ENCODE data around the gene STXBP6. TPM values are rescaled to one million over a fixed set of nuclear protein-coding genes. Genes with fewer than 3 reads are reported as not detected.

Gene STXBP6
- total RNA-seq, 1 experiment from 2014 or later: 6.4 TPM

DNA sequence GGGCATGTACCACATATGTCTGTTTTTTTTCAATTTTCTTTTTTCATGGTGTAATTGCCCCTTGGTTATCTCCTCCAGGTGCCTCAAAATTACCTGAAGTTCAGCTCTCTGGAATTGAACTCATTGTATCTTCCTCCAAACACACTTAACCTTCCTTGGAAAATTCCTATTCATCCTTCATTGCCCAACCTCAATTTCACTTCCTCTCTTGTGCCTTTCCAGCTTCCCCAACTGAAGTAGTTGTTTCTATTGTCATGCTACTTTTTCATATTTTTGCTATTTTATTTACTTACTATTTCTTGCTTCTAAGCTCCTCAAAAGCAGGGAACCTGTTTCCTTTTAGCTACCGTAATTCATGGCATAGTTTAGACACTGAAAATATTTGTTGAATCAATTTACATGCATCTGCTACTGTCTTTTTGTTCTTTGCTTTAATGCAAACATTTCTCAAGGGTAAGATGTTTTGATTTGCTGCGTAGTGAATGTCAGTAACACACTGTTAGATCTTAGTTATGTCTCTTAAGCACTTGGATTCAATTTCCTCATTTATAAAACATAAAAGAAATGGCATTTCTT lies 37.0 kb upstream of the STXBP6 start:
- intact Hi-C loops (cut with micrococcal nuclease; ENCODE audit: unreplicated experiment): no loop called here
- no peaks in the 10 kb centered on the region for H3K27me3 Mint-ChIP-seq (ENCODE audit: unreplicated experiment)

DNA sequence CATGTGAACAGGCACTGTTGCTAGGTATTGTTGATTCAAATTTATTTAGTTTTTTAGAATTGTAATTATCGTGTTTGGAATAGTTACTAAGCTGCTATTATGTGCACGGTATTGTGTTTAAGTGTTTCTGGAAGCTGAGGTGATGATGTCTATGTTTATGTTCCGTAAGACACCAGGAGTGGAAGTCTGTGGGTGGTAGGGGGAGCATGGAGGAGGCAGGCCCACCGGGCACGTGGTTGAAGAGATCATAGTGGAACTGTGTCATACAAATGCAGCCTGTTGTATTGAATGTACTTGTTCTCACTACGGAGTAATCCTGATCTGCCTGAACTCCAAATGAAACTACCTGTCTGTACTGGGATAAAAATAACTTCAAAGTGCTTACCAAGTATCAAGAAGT lies 36.1 kb upstream of the STXBP6 start:
- Mint-ChIP-seq H3K27ac (ENCODE audit: unreplicated experiment) (no peak overlapping the region), H3K9me3 (ENCODE audit: low read depth, unreplicated experiment) (no peaks in the 10 kb centered on the region), H3K36me3 (ENCODE audit: insufficient read depth, unreplicated experiment) (no peaks in the 10 kb centered on the region), H3K4me3 (ENCODE audit: low read depth, unreplicated experiment) (no peak overlapping the region), H3K27me3 (ENCODE audit: unreplicated experiment) (no peaks in the 10 kb centered on the region), H3K4me1 (ENCODE audit: low read depth, unreplicated experiment) (peaks cover 30% of the 10 kb centered on the region)
- intact Hi-C loops (cut with micrococcal nuclease; ENCODE audit: unreplicated experiment): no loop called here
- no TSS peak for BruUV-seq (replicated peaks)
- TF ChIP-seq, protein P1, sequence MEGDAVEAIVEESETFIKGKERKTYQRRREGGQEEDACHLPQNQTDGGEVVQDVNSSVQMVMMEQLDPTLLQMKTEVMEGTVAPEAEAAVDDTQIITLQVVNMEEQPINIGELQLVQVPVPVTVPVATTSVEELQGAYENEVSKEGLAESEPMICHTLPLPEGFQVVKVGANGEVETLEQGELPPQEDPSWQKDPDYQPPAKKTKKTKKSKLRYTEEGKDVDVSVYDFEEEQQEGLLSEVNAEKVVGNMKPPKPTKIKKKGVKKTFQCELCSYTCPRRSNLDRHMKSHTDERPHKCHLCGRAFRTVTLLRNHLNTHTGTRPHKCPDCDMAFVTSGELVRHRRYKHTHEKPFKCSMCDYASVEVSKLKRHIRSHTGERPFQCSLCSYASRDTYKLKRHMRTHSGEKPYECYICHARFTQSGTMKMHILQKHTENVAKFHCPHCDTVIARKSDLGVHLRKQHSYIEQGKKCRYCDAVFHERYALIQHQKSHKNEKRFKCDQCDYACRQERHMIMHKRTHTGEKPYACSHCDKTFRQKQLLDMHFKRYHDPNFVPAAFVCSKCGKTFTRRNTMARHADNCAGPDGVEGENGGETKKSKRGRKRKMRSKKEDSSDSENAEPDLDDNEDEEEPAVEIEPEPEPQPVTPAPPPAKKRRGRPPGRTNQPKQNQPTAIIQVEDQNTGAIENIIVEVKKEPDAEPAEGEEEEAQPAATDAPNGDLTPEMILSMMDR (IDR thresholded peaks at IDR 0.05; ENCODE audit: unreplicated experiment): no peak
- CTCF ChIA-PET: interaction anchor here (1.2 kb wide), 1 partner anchor 122 kb away, joined by 6 read pairs; no protein-coding TSS in a partner anchor
- DNase-seq: no peak

More for the DNA sequence above, 37.0 kb upstream of the STXBP6 start:
- Mint-ChIP-seq H3K27ac (ENCODE audit: unreplicated experiment) (no peak overlapping the region), H3K36me3 (ENCODE audit: insufficient read depth, unreplicated experiment) (no peaks in the 10 kb centered on the region), H3K9me3 (ENCODE audit: low read depth, unreplicated experiment) (no peaks in the 10 kb centered on the region), H3K4me1 (ENCODE audit: low read depth, unreplicated experiment) (peaks cover 38% of the 10 kb centered on the region), H3K4me3 (ENCODE audit: low read depth, unreplicated experiment) (no peak overlapping the region)
- no peak for DNase-seq
- CTCF ChIA-PET: interaction anchor here (1.2 kb wide), 1 partner anchor 123 kb away, joined by 6 read pairs; no protein-coding TSS in a partner anchor
- no TSS peak for BruUV-seq (replicated peaks)
- TF ChIP-seq, protein P1 (IDR thresholded peaks at IDR 0.05; ENCODE audit: unreplicated experiment): no peak

DNA sequence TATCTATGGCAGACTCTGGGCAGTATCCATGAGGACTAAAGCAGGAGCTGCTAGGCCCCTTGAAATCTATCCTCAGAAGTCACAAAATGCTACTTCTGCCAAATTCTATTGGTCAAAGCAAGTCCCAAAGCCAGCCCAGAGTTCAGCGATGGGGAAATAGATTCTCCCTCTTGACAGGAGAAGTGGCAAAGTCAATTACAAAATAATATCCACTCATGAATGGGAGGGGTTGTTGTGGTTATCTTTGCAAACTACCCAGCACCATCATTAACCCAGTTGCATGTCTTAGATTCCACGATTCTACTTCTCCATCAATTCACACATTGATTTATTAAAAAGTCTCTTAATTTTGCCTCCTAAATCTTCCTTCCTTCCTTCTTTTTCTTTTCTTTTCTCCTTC lies 30.7 kb upstream of the STXBP6 start:
- intact Hi-C loops (cut with micrococcal nuclease; ENCODE audit: unreplicated experiment): no loop called here
- CTCF ChIA-PET: no interaction called here
- no peak for DNase-seq
- TF ChIP-seq, protein P1 (IDR thresholded peaks at IDR 0.05; ENCODE audit: unreplicated experiment): no peak
- Mint-ChIP-seq H3K4me3 (ENCODE audit: low read depth, unreplicated experiment) (no peak overlapping the region), H3K27ac (ENCODE audit: unreplicated experiment) (no peak overlapping the region), H3K36me3 (ENCODE audit: insufficient read depth, unreplicated experiment) (no peaks in the 10 kb centered on the region), H3K4me1 (ENCODE audit: low read depth, unreplicated experiment) (no peaks in the 10 kb centered on the region), H3K9me3 (ENCODE audit: low read depth, unreplicated experiment) (peaks cover 5% of the 10 kb centered on the region), H3K27me3 (ENCODE audit: unreplicated experiment) (no peaks in the 10 kb centered on the region)
- BruUV-seq (replicated peaks): no TSS peak

DNA sequence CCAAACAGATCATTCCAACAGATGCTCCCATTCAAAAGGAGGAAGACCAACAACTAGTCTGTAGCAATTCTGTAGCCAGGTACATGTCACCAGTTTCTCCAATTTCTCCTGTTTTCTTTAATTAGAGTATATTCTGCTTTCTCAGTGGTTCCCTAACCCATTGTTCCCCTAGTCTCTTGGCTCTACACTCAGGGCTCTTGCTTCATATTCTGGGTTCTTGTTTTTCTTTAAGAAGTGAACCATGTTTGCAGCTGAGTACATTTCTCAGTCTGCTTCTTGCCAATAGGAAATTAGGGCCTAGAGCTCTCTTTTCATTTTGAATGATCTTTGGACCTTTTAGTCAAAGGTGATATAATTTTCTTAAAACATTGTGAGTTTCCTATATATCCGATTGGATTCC lies 29.4 kb upstream of the STXBP6 start:
- CTCF ChIA-PET: no interaction called here
- H3K4me1 Mint-ChIP-seq (ENCODE audit: low read depth, unreplicated experiment): no peaks in the 10 kb centered on the region
- H3K4me3 Mint-ChIP-seq (ENCODE audit: low read depth, unreplicated experiment): no peak overlapping the region
- TF ChIP-seq, protein P1 (IDR thresholded peaks at IDR 0.05; ENCODE audit: unreplicated experiment): no peak
- no peaks in the 10 kb centered on the region for H3K27me3 Mint-ChIP-seq (ENCODE audit: unreplicated experiment)
- no TSS peak for BruUV-seq (replicated peaks)
- no peak for DNase-seq
- no peaks in the 10 kb centered on the region for H3K36me3 Mint-ChIP-seq (ENCODE audit: insufficient read depth, unreplicated experiment)
- H3K27ac Mint-ChIP-seq (ENCODE audit: unreplicated experiment): no peak overlapping the region
- intact Hi-C loops (cut with micrococcal nuclease; ENCODE audit: unreplicated experiment): no loop called here
- H3K9me3 Mint-ChIP-seq (ENCODE audit: low read depth, unreplicated experiment): peaks cover 5% of the 10 kb centered on the region

Data from Calu3 (cell line).